ENCODE results near the gene AP1G2. TPM values are rescaled to one million over a fixed set of nuclear protein-coding genes. Genes with fewer than 3 reads are reported as not detected.
A peak's percentile ranks its signal among the peaks of the same experiment; 100 is the strongest.

The AP1G2 gene
- total and polyA plus RNA-seq, 2 of the 13 experiments (the other 11 are each of a cell fraction or from before 2014, with no cell fraction given) = 96.9 to 611 TPM

DNA sequence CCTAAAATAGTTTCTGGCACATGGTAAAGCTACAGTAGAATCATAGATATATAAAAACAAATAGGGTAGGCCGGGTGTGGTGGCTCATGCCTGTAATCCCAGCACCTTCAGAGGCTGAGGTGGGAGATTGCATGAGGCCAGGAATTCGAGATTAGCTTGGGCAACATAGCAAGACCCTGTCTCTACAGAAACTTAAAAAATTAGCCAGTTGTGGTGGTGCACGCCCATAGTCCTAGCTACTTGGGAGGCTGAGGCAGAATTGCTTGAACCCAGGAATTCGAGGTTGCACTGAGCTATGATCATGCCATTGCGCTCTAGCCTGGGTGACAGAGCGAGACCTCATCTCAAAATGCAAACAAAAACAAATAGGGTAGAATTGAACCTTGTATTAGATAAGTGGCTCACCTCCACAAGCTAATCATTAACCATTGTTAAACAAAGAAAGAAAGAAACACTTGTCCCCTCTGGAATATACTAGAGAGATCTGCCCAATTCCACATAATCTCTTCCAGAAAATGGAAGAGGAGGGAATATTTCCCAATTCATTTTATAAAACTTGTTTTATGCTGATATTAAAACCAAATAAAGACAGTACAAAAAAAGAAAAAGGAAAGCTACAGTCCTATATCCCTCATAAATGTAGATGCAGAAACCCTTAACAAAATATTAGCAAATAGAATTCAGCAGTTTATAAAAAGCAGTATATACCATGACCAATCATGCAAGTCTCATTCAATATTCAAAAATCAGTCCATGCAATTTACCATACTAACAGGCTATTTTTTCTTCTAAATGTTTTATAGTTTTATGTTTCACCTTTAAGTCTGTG, 45.9 kb upstream of the AP1G2 start (continued):
- TF ChIP-seq, protein P1, sequence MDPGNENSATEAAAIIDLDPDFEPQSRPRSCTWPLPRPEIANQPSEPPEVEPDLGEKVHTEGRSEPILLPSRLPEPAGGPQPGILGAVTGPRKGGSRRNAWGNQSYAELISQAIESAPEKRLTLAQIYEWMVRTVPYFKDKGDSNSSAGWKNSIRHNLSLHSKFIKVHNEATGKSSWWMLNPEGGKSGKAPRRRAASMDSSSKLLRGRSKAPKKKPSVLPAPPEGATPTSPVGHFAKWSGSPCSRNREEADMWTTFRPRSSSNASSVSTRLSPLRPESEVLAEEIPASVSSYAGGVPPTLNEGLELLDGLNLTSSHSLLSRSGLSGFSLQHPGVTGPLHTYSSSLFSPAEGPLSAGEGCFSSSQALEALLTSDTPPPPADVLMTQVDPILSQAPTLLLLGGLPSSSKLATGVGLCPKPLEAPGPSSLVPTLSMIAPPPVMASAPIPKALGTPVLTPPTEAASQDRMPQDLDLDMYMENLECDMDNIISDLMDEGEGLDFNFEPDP (CRISPR knock-in tag; conservative IDR thresholded peaks at IDR 0.05) = no peak
- peak; percentile 99 for TF ChIP-seq MIXL1 (CRISPR knock-in tag; IDR thresholded peaks at IDR 0.05)
- no peak for TF ChIP-seq ZNF556 (CRISPR knock-in tag; IDR thresholded peaks at IDR 0.05; ENCODE audit: borderline replicate concordance)
- TF ChIP-seq ZNF264 (CRISPR knock-in tag; IDR thresholded peaks at IDR 0.05) = peak; percentile 77
- TF ChIP-seq, protein P2, sequence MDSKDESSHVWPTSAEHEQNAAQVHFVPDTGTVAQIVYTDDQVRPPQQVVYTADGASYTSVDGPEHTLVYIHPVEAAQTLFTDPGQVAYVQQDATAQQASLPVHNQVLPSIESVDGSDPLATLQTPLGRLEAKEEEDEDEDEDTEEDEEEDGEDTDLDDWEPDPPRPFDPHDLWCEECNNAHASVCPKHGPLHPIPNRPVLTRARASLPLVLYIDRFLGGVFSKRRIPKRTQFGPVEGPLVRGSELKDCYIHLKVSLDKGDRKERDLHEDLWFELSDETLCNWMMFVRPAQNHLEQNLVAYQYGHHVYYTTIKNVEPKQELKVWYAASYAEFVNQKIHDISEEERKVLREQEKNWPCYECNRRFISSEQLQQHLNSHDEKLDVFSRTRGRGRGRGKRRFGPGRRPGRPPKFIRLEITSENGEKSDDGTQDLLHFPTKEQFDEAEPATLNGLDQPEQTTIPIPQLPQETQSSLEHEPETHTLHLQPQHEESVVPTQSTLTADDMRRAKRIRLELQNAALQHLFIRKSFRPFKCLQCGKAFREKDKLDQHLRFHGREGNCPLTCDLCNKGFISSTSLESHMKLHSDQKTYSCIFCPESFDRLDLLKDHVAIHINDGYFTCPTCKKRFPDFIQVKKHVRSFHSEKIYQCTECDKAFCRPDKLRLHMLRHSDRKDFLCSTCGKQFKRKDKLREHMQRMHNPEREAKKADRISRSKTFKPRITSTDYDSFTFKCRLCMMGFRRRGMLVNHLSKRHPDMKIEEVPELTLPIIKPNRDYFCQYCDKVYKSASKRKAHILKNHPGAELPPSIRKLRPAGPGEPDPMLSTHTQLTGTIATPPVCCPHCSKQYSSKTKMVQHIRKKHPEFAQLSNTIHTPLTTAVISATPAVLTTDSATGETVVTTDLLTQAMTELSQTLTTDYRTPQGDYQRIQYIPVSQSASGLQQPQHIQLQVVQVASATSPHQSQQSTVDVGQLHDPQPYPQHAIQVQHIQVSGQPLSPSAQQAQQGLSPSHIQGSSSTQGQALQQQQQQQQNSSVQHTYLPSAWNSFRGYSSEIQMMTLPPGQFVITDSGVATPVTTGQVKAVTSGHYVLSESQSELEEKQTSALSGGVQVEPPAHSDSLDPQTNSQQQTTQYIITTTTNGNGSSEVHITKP (CRISPR knock-in tag; IDR thresholded peaks at IDR 0.05; ENCODE audit: low read depth) = peak; percentile 83
- peak; percentile 62; the same call in 1 of the 2 replicates for TF ChIP-seq FOXA1 (IDR thresholded peaks at IDR 0.05)
- TF ChIP-seq FOXA1 (CRISPR knock-in tag; IDR thresholded peaks at IDR 0.05) = peak; percentile 84
- peak; percentile 73; the same call in 1 of the 2 replicates for TF ChIP-seq RXRA (CRISPR knock-in tag; IDR thresholded peaks at IDR 0.05)
- no peak for TF ChIP-seq GPN1 (CRISPR knock-in tag; IDR thresholded peaks at IDR 0.05; ENCODE audit: borderline replicate concordance)
- TF ChIP-seq, protein P3, sequence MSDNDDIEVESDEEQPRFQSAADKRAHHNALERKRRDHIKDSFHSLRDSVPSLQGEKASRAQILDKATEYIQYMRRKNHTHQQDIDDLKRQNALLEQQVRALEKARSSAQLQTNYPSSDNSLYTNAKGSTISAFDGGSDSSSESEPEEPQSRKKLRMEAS (IDR thresholded peaks at IDR 0.05) = no peak
- 0 out of 2 replicates have a peak, but pooled peaks have one; percentile 92 for TF ChIP-seq TOE1 (CRISPR knock-in tag; IDR thresholded peaks at IDR 0.05)
- peak; percentile 99 for TF ChIP-seq ZNF614 (CRISPR knock-in tag; IDR thresholded peaks at IDR 0.05; ENCODE audit: borderline replicate concordance)
- TF ChIP-seq, protein P4, sequence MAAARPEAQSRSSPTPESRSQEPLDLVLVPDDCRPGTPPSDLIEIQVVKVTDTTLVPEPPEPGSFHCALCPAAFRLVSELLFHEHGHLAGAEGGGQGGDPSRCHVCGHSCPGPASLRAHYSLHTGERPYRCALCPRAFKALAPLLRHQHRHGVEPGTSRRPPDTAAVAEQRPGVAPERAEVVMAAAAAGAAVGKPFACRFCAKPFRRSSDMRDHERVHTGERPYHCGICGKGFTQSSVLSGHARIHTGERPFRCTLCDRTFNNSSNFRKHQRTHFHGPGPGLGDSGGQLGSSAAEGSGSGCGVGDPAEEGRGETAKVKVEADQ (CRISPR knock-in tag; IDR thresholded peaks at IDR 0.05; ENCODE audit: borderline replicate concordance) = no peak
- TF ChIP-seq, protein P5, sequence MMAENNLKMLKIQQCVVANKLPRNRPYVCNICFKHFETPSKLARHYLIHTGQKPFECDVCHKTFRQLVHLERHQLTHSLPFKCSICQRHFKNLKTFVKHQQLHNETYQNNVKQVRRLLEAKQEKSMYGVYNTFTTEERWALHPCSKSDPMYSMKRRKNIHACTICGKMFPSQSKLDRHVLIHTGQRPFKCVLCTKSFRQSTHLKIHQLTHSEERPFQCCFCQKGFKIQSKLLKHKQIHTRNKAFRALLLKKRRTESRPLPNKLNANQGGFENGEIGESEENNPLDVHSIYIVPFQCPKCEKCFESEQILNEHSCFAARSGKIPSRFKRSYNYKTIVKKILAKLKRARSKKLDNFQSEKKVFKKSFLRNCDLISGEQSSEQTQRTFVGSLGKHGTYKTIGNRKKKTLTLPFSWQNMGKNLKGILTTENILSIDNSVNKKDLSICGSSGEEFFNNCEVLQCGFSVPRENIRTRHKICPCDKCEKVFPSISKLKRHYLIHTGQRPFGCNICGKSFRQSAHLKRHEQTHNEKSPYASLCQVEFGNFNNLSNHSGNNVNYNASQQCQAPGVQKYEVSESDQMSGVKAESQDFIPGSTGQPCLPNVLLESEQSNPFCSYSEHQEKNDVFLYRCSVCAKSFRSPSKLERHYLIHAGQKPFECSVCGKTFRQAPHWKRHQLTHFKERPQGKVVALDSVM (CRISPR knock-in tag; IDR thresholded peaks at IDR 0.05) = peak; percentile 75
- TF ChIP-seq, protein P6, sequence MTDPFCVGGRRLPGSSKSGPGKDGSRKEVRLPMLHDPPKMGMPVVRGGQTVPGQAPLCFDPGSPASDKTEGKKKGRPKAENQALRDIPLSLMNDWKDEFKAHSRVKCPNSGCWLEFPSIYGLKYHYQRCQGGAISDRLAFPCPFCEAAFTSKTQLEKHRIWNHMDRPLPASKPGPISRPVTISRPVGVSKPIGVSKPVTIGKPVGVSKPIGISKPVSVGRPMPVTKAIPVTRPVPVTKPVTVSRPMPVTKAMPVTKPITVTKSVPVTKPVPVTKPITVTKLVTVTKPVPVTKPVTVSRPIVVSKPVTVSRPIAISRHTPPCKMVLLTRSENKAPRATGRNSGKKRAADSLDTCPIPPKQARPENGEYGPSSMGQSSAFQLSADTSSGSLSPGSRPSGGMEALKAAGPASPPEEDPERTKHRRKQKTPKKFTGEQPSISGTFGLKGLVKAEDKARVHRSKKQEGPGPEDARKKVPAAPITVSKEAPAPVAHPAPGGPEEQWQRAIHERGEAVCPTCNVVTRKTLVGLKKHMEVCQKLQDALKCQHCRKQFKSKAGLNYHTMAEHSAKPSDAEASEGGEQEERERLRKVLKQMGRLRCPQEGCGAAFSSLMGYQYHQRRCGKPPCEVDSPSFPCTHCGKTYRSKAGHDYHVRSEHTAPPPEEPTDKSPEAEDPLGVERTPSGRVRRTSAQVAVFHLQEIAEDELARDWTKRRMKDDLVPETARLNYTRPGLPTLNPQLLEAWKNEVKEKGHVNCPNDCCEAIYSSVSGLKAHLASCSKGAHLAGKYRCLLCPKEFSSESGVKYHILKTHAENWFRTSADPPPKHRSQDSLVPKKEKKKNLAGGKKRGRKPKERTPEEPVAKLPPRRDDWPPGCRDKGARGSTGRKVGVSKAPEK (CRISPR knock-in tag; IDR thresholded peaks at IDR 0.05; ENCODE audit: borderline replicate concordance) = no peak
- peak; percentile 99 for TF ChIP-seq ZNF292 (CRISPR knock-in tag; IDR thresholded peaks at IDR 0.05; ENCODE audit: borderline replicate concordance, low read depth)
- TF ChIP-seq ZFX (CRISPR knock-in tag; IDR thresholded peaks at IDR 0.05; ENCODE audit: low read depth) = 0 out of 2 replicates have a peak, but pooled peaks have one; percentile 23
